ACC112 (cell line): Measurements from ENCODE around the gene SIRT5.

Experiments used
- H2AFZ ChIP-seq: fragments of 200-600 bp; sonication (generic); one replicate; pipeline ENCODE4 v1.6.0; 2017; ENCODE audit warnings: antibody characterized with exemption, low read length; ENCODE audit not compliant: unreplicated experiment
- H3K27ac ChIP-seq: fragments of 200-600 bp; sonication (generic); 2 replicates; pipeline ENCODE4 v1.5.1; 2014; ENCODE audit warnings: low read depth, mild to moderate bottlenecking, antibody characterized with exemption, low read length, moderate library complexity
- H3K27me3 ChIP-seq: fragments of 200-600 bp; sonication (generic); 2 replicates; pipeline ENCODE4 v1.6.1; 2014; ENCODE audit warnings: mild to moderate bottlenecking, antibody characterized with exemption, low read length, moderate library complexity, mixed read lengths; ENCODE audit not compliant: insufficient read depth
- H3K36me3 ChIP-seq: fragments of 200-600 bp; sonication (generic); 2 replicates; pipeline ENCODE4 v1.6.1; 2016; ENCODE audit warnings: mild to moderate bottlenecking, antibody characterized with exemption, low read length, moderate library complexity, mixed read lengths; ENCODE audit not compliant: insufficient read depth
- H3K4me1 ChIP-seq: fragments of 200-600 bp; sonication (generic); one replicate; pipeline ENCODE4 v1.6.1; 2016; ENCODE audit warnings: low read length, mixed read lengths; ENCODE audit not compliant: insufficient read depth, unreplicated experiment, control insufficient read depth
- H3K4me3 ChIP-seq: fragments of 200-600 bp; sonication (generic); 2 replicates; pipeline ENCODE4 v1.5.1; 2014; ENCODE audit warnings: mild to moderate bottlenecking, low read depth, low read length
- H3K79me2 ChIP-seq: fragments of 200-600 bp; sonication (generic); one replicate; pipeline ENCODE4 v1.6.0; 2016; ENCODE audit warnings: low read length; ENCODE audit not compliant: control insufficient read depth, unreplicated experiment, insufficient read depth

The SIRT5 gene

DNA sequence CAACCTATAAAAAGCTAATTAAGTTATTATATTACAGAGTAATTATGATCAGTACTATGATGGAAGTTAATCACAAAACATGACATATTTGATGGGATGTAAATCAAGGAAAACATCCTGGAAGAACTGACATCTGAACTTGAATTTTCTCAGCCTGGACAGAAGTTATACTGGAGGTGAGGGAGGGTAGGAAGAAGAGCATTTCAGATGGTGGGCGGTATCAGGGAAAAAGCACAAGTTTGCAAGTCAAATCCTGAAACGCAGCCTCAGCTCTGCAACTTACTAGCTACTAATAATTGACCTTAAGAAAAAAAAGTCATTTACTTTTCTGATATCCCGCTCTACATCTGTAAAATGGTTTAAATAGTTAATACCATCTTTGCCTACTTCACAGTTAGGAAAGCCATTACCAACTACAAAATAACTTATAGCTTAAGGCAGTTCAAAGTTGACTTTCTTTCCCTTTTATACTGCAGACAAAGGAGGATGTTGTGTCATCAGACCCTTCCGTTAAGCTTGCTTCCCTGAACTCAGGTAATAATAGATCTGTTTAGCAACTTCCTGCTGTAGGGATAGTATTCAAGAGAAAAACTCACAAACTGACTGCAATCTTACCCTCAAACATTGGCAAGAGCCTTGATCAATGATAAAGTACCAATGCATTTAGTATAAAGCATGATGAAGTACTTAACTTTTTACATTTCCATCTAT is 61.7 kb downstream of the SIRT5 start:
- Histone ChIP-seq H3K27ac (no peak overlapping the region), H3K4me1 (no peaks in the 10 kb centered on the region), H3K79me2 (no peaks in the 10 kb centered on the region), H3K27me3 (no peaks in the 10 kb centered on the region), H3K4me3 (no peak overlapping the region), H3K36me3 (peaks cover 28% of the 10 kb centered on the region), H2AFZ (no peak overlapping the region)

DNA sequence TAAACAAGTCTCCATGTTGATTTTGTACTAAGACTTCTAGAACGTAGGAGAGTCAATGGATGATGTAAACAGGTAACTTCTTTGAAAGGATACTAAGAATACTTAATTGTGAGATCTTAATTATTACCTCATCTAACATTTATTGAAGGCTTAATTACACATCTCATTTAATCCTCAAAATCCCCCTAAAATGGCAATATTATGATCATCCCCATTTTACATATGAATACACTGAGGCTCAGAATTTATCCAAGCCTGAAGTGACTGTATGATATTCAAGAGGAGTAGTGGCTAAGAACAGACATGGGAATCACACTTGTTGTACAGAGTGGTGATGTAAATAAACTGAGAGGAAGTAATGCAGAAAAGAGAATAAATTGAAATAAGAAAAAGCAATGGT is 63.6 kb downstream of the SIRT5 start:
- H3K27ac ChIP-seq: no peak overlapping the region
- no peaks in the 10 kb centered on the region for H3K27me3 ChIP-seq
- no peaks in the 10 kb centered on the region for H3K79me2 ChIP-seq
- no peak overlapping the region for H3K4me3 ChIP-seq
- H3K4me1 ChIP-seq: peaks cover 3% of the 10 kb centered on the region
- no peak overlapping the region for H2AFZ ChIP-seq
- H3K36me3 ChIP-seq: peaks cover 28% of the 10 kb centered on the region

DNA sequence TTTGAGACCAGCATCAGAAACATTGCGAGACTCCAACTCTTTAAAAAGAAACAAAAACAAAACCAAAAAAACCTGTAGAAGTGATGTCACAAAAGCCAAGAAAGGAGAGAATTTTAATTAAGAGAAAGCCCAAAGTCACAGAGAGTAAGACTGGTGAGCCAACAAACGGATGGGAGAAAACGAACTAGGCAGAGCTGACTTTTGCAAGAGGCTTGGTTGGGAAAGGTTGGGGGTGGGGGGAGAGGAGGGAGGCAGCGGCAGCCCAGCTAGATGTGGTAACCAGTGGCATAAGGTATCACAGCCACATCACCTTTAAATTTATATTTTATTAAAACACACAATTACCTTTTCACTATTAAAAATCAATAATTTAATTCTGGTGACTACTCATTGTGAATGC is 64.2 kb downstream of the SIRT5 start:
- Histone ChIP-seq H3K27ac (no peak overlapping the region), H3K4me1 (peaks cover 3% of the 10 kb centered on the region), H3K36me3 (peaks cover 25% of the 10 kb centered on the region)

DNA sequence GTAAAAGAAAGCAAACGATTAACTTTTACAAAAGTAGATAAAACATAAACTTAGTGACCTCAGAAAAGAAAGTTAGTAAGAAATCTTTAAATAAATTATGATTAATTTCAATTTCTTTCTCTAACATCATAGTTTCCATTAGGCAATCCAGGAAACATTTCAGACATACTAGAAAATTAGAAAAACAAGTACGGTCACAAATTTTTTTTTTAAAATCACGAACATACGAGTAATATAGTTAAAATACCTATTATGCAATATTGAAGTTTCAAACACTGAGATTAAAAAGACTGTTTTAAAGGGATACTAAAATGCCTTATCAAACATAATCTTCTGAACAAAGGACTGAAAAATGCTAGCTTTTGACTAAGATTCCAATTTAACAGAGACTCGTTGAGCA is 66.9 kb downstream of the SIRT5 start:
- no peak overlapping the region for H2AFZ ChIP-seq
- H3K4me1 ChIP-seq: peaks cover 3% of the 10 kb centered on the region
- no peak overlapping the region for H3K4me3 ChIP-seq
- peak overlapping the region; percentile 34; the same call in 1 of the 2 replicates for H3K27ac ChIP-seq
- H3K79me2 ChIP-seq: no peaks in the 10 kb centered on the region
- peaks cover 15% of the 10 kb centered on the region for H3K36me3 ChIP-seq
- no peaks in the 10 kb centered on the region for H3K27me3 ChIP-seq

More for the DNA sequence above, 64.2 kb downstream of the SIRT5 start:
- Histone ChIP-seq H3K4me3 (no peak overlapping the region), H3K79me2 (no peaks in the 10 kb centered on the region), H2AFZ (no peak overlapping the region), H3K27me3 (no peaks in the 10 kb centered on the region)

DNA sequence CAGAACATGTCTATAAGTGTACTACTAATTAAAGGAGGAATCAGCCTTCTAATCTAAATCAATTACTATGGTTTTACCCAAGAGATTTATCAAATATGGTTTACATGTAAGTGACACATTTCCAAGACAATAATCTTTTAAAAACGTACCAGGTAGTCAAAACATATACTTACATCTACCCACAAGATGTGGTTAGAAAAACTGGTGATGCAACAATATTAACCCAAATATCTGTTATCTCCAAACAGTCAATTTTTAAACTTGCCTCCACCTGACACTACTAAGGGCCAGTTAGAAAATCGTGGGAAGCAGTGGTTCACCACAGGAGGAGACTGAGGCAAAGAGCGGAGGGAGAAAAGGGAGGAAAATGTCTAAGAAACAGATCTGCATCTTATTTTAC is 68.7 kb downstream of the SIRT5 start:
- Histone ChIP-seq H3K4me3 (no peak overlapping the region), H3K27me3 (no peaks in the 10 kb centered on the region), H2AFZ (no peak overlapping the region), H3K36me3 (peaks cover 13% of the 10 kb centered on the region), H3K79me2 (no peaks in the 10 kb centered on the region), H3K27ac (no peak overlapping the region), H3K4me1 (peaks cover 3% of the 10 kb centered on the region)

DNA sequence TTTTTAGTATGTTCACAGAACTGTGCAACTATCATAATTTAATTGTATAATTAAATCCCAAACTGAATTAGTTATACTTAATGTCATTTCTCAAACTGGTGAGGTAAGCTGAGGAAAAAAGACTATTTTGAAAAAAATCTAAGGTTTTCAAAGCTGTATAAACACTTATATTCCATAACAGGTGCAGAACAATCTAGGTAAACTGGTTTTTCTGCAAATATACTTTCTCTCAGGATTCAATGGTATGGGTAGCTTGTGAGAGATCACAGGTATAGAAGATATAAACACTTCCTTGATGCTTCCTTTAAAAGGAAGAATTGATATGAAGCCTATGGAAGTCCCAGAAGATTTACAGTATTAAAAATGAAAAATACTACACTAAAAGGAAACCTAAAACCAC is 74.4 kb downstream of the SIRT5 start:
- H3K36me3 ChIP-seq: peaks cover 9% of the 10 kb centered on the region

DNA sequence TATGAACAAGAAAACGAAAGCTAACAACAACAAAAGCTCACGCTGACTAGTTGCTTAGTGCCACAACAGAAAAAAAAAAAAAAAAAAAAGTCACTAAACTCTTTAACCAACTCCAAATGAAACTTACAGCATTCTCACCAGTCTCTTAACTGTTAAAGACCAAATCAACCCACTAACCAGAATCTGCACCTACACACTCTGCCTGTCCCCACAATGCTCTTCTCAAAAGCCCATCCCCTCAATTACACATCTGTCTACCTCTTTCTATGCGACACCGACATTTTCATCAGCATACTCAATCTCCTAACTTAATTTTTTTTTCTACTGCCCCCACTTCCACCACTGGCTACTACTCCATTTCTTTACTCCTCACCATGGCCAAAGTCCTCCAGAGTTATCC is 75.0 kb downstream of the SIRT5 start:
- Histone ChIP-seq H3K4me3 (no peak overlapping the region), H3K27me3 (no peaks in the 10 kb centered on the region), H3K79me2 (no peaks in the 10 kb centered on the region), H2AFZ (no peak overlapping the region), H3K36me3 (peaks cover 9% of the 10 kb centered on the region), H3K27ac (no peak overlapping the region), H3K4me1 (peaks cover 3% of the 10 kb centered on the region)

More for the DNA sequence above, 74.4 kb downstream of the SIRT5 start:
- Histone ChIP-seq H3K79me2 (no peaks in the 10 kb centered on the region), H3K27ac (no peak overlapping the region), H2AFZ (no peak overlapping the region), H3K4me1 (peaks cover under 1% of the 10 kb centered on the region), H3K4me3 (no peak overlapping the region), H3K27me3 (no peaks in the 10 kb centered on the region)

DNA sequence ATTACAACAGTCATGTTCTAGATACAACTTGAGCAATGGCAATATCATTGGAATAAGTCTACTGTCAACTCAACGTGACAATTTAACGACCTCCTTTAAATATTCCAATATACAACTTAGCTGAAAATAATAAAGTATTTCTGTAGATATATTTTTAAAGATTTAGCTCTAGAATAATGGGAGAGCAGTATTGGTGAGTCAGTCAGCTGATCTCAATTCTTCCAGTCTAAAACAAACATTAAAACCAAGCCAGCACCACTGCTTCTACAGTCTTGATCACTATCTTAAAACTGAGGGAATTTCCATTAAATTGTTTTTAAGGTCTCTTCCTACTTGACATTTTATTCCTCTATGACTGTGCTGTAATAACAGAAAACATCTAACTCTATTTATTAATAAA is 78.9 kb downstream of the SIRT5 start:
- H3K27me3 ChIP-seq: no peaks in the 10 kb centered on the region

DNA sequence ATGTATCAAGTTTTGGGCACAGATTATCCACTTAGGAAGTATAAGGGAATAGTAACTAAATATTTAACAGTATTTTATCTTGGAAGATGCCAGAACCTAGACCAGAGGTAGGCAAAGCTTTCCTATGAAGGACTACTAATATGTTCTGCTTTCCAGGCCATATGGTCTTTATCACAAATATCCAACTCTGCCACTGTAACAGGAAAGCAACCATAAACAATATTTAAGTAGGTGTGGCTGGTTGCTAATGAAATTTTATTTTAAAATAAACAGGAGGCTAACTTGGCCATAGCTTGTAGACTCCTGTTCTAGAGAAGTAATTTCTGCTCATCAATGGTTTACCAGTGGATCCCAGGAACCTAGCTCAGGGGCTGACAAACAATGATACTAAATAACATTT is 80.1 kb downstream of the SIRT5 start:
- Histone ChIP-seq H3K4me1 (peaks cover 3% of the 10 kb centered on the region), H2AFZ (no peak overlapping the region), H3K36me3 (peaks cover 4% of the 10 kb centered on the region), H3K79me2 (peaks cover 12% of the 10 kb centered on the region), H3K27ac (no peak overlapping the region), H3K4me3 (no peak overlapping the region), H3K27me3 (no peaks in the 10 kb centered on the region)

More for the DNA sequence above, 78.9 kb downstream of the SIRT5 start:
- H3K36me3 ChIP-seq: peaks cover 4% of the 10 kb centered on the region
- no peak overlapping the region for H2AFZ ChIP-seq
- H3K27ac ChIP-seq: no peak overlapping the region
- H3K4me1 ChIP-seq: peaks cover 3% of the 10 kb centered on the region
- H3K79me2 ChIP-seq: peaks cover 12% of the 10 kb centered on the region
- no peak overlapping the region for H3K4me3 ChIP-seq

DNA sequence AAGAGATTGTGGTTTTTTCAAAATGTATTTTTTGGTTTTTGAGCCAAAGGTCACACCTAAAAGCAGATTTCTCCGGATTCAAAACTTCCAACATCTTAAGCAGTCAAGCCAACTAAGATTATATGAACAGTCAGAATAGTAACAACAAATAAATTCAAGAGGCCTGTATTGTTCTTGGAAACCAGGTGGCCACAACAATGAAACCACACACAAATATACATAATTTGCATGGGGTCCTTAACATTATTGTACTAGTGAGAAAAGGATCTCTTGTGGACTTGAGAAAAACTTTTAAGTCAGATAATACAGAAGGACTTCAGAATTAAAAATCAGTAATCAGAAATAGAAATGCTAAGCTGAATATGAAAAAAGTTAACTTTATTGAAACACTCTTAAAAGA is 81.3 kb downstream of the SIRT5 start:
- H3K79me2 ChIP-seq: peaks cover 17% of the 10 kb centered on the region

DNA sequence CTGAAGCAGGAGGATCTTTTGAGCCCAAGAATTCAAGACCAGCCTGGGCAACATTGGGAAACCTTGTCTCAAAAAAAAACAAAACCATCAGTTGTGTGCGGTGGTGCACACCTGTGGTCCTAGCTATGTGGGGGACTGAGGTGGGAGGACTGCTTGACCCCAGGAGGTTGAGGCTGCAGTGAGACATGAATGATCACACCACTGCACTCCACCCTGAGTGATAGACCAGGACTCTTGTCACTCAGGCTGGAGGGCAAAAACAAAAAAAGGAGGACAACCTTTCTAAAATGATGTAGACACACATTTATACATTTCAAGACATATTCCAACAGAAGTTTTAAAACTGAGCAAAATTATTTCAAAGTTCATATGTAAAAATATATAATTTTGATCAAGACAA is 85.9 kb downstream of the SIRT5 start:
- Histone ChIP-seq H3K27me3 (no peaks in the 10 kb centered on the region), H3K4me1 (peaks cover 6% of the 10 kb centered on the region), H3K4me3 (no peak overlapping the region), H2AFZ (no peak overlapping the region), H3K27ac (no peak overlapping the region), H3K79me2 (peaks cover 55% of the 10 kb centered on the region), H3K36me3 (no peaks in the 10 kb centered on the region)

More for the DNA sequence above, 81.3 kb downstream of the SIRT5 start:
- H3K36me3 ChIP-seq: peaks cover 4% of the 10 kb centered on the region
- H3K4me1 ChIP-seq: peaks cover 3% of the 10 kb centered on the region
- no peak overlapping the region for H3K27ac ChIP-seq
- no peaks in the 10 kb centered on the region for H3K27me3 ChIP-seq
- no peak overlapping the region for H3K4me3 ChIP-seq
- no peak overlapping the region for H2AFZ ChIP-seq
